Naive B cell (primary cell): ENCODE data around the gene CWC27. TPM values are rescaled to one million over a fixed set of nuclear protein-coding genes. Genes with fewer than 3 reads are reported as not detected.

Experiments used
- ATAC-seq, 2 donors: fragments of 150-1000 bp; cut with Tn5 transposase; 2 replicates each; pipeline ENCODE4 v1.10.0; 2021; ENCODE audit warnings: low read depth in 2 of 2, mild to moderate bottlenecking in 2 of 2, moderate library complexity in 2 of 2
- DNase-seq: peaks from one replicate; pipeline ENCODE4 v3.0.0; 2022
- H3K27ac Mint-ChIP-seq, 6 donors: one replicate each; pipeline ENCODE4 v1.8.0; 2020 to 2022; ENCODE audit warnings: mild to moderate bottlenecking in 6 of 6, mixed read lengths in 6 of 6, moderate library complexity in 5 of 6, inconsistent platforms in 2 of 6
- H3K27me3 Mint-ChIP-seq, 3 donors: one replicate each; pipeline ENCODE4 v1.8.0; 2021 to 2022; ENCODE audit warnings: mixed read lengths in 3 of 3, mild to moderate bottlenecking in 1 of 3
- H3K36me3 Mint-ChIP-seq, 2 donors: one replicate each; pipeline ENCODE4 v1.8.0; 2020 to 2022; ENCODE audit warnings: mixed read lengths in 2 of 2, inconsistent platforms in 1 of 2, mild to moderate bottlenecking in 1 of 2
- H3K4me1 Mint-ChIP-seq, 3 donors: one replicate each; pipeline ENCODE4 v1.8.0; 2020 to 2022; ENCODE audit warnings: mixed read lengths in 3 of 3, inconsistent platforms in 1 of 3, mild to moderate bottlenecking in 1 of 3, moderate library complexity in 1 of 3
- H3K4me3 Mint-ChIP-seq, 8 donors: one replicate each; pipeline ENCODE4 v1.8.0; 2020 to 2022; ENCODE audit warnings: mild to moderate bottlenecking in 8 of 8, mixed read lengths in 8 of 8, moderate library complexity in 8 of 8, inconsistent platforms in 2 of 8
- H3K9me3 Mint-ChIP-seq, 7 donors: one replicate each; pipeline ENCODE4 v1.8.0; 2020 to 2022; ENCODE audit warnings: mixed read lengths in 7 of 7, mild to moderate bottlenecking in 5 of 7, inconsistent platforms in 2 of 7, moderate library complexity in 1 of 7
- polyA plus RNA-seq, 6 donors: library from polyadenylated mRNA; unstranded; fragments of 300-500 nt; fragmentation: Illumina TruSeq; gene quantifications; one replicate each; pipeline ENCODE4 v1.2.3, GENCODE V29; 2021; ENCODE audit warnings: low read depth in 6 of 6

CWC27 gene
- polyA plus RNA-seq, 6 donors from 2014 or later = 26.5 to 43.5 (median 35.1) TPM

DNA sequence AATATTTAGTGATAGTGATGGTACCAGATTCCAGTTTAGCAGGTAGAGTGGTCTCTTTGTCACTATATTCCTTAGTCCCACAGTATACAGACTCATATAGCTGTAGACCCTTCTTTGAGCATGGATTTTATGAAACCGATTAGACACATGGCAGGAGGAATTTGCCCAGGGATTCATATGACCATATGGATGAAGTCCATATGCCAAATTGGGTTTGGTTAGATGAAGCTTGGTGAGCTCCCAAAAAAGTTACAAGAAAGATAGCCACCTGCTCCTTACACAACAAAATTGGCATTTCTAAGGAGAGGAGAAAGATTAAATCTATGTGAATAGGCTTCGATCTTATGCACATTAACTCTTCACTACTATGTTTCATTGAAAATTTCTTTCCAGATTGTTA lies 211.4 kb downstream of the CWC27 start:
- DNase-seq (no peak), ATAC-seq (no peak)
- H3K27me3 Mint-ChIP-seq = no peaks in the 10 kb centered on the region
- peak overlapping the region in 2 of 6 donors; percentile 34 to 81 for H3K27ac Mint-ChIP-seq
- H3K4me1 Mint-ChIP-seq = peaks cover 5 to 27% (median 8%) of the 10 kb centered on the region in 3 donors
- peaks cover 3 to 8% of the 10 kb centered on the region in 2 donors for H3K36me3 Mint-ChIP-seq
- no peaks in the 10 kb centered on the region for H3K9me3 Mint-ChIP-seq
- H3K4me3 Mint-ChIP-seq = no peak overlapping the region

DNA sequence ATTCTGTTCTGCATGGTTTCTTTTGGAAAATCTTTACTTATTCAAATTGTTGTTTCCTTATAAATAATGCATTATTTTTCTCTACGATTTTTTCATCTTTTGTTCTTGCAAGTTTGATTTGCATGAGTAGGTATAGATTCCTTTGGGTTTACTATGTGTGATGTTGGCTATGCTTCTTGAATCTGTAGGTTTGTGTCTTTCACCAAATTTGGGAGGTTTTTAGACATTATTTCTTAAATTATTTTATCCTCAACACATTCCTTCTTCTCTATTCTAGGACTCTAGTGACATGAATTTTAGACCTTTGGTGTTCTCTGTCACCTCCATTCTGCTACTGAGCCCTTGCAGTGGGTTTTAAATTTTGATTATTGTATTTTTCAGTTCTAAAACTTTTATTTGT lies 219.0 kb downstream of the CWC27 start:
- DNase-seq (no peak), ATAC-seq (no peak)
- no peak overlapping the region for H3K4me3 Mint-ChIP-seq
- H3K36me3 Mint-ChIP-seq = peaks cover 21 to 23% of the 10 kb centered on the region in 2 donors
- peaks cover 0 to 13% (median 4%) of the 10 kb centered on the region in 7 donors for H3K9me3 Mint-ChIP-seq
- H3K27me3 Mint-ChIP-seq = no peaks in the 10 kb centered on the region
- no peak overlapping the region for H3K27ac Mint-ChIP-seq
- H3K4me1 Mint-ChIP-seq = peaks cover 0 to 4% (median 0%) of the 10 kb centered on the region in 3 donors

DNA sequence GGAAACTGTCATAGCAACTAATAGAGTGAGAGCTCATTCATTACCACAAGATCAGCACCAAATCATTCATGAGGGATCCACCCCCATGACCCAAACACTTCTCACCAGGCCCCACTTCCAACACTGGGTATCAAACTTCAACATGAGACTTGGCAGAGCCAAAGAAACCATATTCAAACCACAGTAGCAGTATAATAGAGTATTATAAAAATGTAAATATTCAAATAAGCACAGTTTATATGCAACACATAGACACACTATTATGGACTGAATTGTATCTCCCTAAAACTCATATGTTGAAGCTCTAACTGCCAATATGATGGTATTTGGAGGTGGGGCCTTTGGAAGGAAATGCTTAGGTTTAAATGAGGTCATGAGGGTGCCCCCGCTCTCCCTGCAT lies 240.5 kb downstream of the CWC27 start:
- no peak for ATAC-seq
- H3K27me3 Mint-ChIP-seq = no peaks in the 10 kb centered on the region
- H3K9me3 Mint-ChIP-seq = peaks cover 0 to 3% (median under 1%) of the 10 kb centered on the region in 7 donors
- no peaks in the 10 kb centered on the region for H3K4me1 Mint-ChIP-seq
- no peak for DNase-seq
- peaks cover 11 to 15% of the 10 kb centered on the region in 2 donors for H3K36me3 Mint-ChIP-seq
- no peak overlapping the region for H3K4me3 Mint-ChIP-seq
- H3K27ac Mint-ChIP-seq = no peak overlapping the region

DNA sequence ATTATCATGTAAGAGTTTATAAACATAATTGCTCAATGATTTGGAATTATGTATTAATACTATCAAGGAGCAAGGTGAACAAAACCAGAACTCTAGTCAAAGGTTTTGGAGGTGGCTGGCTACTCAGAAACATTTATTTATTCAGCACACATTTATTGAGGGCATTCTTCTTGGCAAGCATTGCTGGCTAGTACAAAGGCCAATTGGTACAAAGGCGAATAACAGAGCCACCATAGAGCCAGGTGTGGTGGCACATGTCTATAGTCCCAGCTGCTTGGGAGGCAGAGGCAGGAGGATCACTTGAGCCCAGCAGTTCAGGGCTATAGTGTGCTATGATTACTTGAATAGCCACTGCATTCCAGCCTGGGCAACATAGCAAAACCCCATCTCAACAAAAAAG lies 242.1 kb downstream of the CWC27 start:
- DNase-seq (no peak), ATAC-seq (no peak)
- H3K27me3 Mint-ChIP-seq = no peaks in the 10 kb centered on the region
- peaks cover 8 to 11% of the 10 kb centered on the region in 2 donors for H3K36me3 Mint-ChIP-seq
- no peak overlapping the region for H3K27ac Mint-ChIP-seq
- H3K4me3 Mint-ChIP-seq = no peak overlapping the region
- H3K4me1 Mint-ChIP-seq = no peaks in the 10 kb centered on the region
- H3K9me3 Mint-ChIP-seq = no peaks in the 10 kb centered on the region

DNA sequence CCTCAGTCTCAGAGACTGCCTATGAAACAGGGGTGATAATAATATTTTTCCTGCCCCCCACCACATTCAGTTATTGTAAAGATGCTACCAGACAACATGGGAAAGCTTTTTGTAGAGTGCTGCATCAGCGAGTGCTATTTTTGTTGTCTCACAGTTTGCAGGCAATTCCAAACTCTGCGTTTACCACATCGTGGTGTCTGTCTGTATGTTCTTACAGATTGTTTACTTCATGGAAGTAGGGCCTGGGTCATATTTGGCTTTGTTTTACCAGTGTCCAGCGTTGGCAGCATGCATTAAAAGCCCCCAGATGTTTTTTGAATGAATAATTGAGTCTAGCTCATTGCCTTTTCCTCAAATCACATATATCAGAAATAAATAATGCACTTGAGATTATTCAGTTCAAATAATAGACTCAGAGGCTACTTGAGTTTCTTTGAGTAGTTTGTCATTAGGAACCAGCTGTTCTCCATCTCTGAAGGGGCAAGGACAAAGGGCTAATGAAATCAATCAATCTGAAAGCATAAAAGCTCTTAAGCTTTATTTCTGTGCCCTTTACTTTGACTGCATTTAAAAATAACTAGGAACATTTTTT lies 243.7 kb downstream of the CWC27 start:
- ATAC-seq = no peak
- no peak overlapping the region for H3K4me3 Mint-ChIP-seq
- no peak overlapping the region for H3K27ac Mint-ChIP-seq
- no peaks in the 10 kb centered on the region for H3K27me3 Mint-ChIP-seq
- H3K4me1 Mint-ChIP-seq = no peaks in the 10 kb centered on the region
- H3K9me3 Mint-ChIP-seq = no peaks in the 10 kb centered on the region
- no peak for DNase-seq
- H3K36me3 Mint-ChIP-seq = peaks cover 0 to 11% of the 10 kb centered on the region in 2 donors

DNA sequence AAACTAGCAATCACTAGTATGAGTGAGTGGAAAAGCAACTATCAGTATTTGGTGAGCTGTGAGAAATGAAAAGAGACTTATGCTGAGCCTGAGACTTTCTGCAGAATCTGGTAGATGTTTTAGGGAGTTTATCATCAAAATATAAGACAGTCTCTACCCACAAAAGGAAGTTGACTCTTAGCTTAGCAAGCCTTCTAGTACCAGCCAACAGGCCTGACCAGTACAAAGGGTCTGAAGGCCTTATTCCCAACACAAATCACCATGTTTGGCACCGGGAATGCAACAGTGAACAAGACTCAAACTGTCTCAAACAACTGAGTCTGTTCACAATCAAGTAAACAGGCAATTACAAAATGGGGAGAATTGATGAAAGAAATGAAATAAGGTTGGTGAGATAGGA lies 244.4 kb downstream of the CWC27 start:
- Mint-ChIP-seq H3K27ac (no peak overlapping the region), H3K9me3 (no peaks in the 10 kb centered on the region), H3K4me3 (no peak overlapping the region), H3K4me1 (no peaks in the 10 kb centered on the region), H3K36me3 (peaks cover 0 to 9% of the 10 kb centered on the region in 2 donors), H3K27me3 (no peaks in the 10 kb centered on the region)
- ATAC-seq (no peak), DNase-seq (no peak)

DNA sequence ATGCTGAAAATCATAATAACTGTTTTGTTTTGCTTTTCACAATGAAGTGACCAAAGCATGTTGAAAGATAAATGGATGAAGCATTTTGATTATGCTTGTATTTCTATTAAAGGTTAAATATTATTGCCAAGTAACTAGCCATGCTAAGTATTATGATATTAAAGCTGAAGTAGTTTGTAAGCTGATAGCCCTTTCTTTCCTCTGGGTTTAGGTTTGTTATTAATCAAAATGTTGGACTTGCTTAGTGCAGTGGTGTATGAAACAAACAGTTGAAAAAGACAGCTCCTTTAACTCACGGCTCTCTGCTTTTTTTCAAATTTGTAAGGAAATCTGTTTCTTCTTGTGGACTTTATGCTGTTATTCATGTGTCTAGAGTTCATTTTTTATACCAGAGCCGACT lies 246.0 kb downstream of the CWC27 start:
- Mint-ChIP-seq H3K4me1 (no peaks in the 10 kb centered on the region), H3K27me3 (no peaks in the 10 kb centered on the region), H3K4me3 (no peak overlapping the region), H3K9me3 (no peaks in the 10 kb centered on the region), H3K27ac (no peak overlapping the region), H3K36me3 (no peaks in the 10 kb centered on the region)
- ATAC-seq (no peak), DNase-seq (no peak)

DNA sequence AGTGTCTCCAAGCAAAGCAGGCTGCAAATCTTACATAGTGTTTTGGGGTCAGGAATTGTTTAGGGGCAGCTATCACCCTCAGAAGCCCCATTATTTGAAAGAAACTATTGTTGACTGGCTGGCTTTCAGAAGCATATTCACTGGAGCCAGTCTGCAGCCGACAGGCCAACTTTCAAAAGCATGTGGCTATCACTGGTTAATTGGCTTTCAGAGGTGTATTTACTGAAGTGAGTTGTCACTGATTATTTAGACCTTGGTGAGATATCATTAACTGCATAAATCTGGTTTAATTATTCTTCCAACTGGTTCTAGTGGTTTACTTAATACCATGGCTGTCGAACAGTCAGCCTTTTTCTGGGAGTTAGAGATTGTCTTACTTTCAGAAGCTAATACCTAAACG lies 247.0 kb downstream of the CWC27 start:
- Mint-ChIP-seq H3K4me1 (no peaks in the 10 kb centered on the region), H3K4me3 (no peak overlapping the region), H3K27ac (no peak overlapping the region), H3K9me3 (no peaks in the 10 kb centered on the region), H3K36me3 (no peaks in the 10 kb centered on the region), H3K27me3 (no peaks in the 10 kb centered on the region)
- no peak for ATAC-seq
- no peak for DNase-seq

DNA sequence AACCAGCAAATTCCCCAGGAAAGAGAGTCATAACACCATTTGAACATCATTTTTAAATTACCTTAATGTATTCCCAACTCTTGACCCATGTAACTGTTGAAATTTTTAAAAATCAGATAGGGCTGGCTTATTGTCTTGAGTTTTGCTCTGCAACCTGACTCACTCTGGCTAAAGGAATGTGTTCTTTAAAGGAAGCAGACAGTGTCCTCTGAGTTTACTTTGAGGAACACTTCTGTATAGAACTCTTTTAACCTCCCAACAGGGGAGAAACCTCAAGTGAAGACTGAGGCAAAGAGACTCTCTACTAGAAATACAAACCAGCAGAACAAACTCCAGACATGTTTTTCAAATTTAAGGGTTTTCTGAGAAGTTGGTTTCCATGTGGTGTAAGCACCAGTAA lies 248.9 kb downstream of the CWC27 start:
- DNase-seq (no peak), ATAC-seq (no peak)
- Mint-ChIP-seq H3K4me1 (peaks cover 10 to 17% (median 16%) of the 10 kb centered on the region in 3 donors), H3K27ac (no peak overlapping the region), H3K4me3 (no peak overlapping the region), H3K9me3 (no peaks in the 10 kb centered on the region), H3K36me3 (no peaks in the 10 kb centered on the region), H3K27me3 (no peaks in the 10 kb centered on the region)

DNA sequence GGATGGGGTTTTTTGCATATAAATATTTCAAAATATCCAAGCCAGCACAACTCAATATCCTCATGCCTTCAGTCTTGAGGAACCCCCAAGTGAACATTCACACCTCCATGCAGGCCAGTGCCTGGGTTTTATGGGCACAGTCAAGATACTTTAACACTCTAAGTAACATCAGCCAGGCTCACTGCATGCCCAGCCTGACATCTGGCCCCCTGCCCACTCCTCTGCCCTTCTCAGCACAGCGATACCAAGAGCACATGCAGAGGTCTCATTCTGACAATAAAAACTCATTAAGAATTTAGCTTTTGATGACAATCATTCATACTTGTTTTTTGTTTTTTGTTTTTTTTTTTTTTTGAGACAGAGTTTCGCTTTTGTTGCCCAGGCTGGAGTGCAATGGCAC lies 250.0 kb downstream of the CWC27 start:
- ATAC-seq (no peak), DNase-seq (no peak)
- H3K9me3 Mint-ChIP-seq = no peaks in the 10 kb centered on the region
- H3K4me3 Mint-ChIP-seq = no peak overlapping the region
- H3K36me3 Mint-ChIP-seq = no peaks in the 10 kb centered on the region
- H3K27ac Mint-ChIP-seq = peak overlapping the region in 1 of 6 donors; percentile 68
- no peaks in the 10 kb centered on the region for H3K27me3 Mint-ChIP-seq
- peaks cover 11 to 17% (median 16%) of the 10 kb centered on the region in 3 donors for H3K4me1 Mint-ChIP-seq

DNA sequence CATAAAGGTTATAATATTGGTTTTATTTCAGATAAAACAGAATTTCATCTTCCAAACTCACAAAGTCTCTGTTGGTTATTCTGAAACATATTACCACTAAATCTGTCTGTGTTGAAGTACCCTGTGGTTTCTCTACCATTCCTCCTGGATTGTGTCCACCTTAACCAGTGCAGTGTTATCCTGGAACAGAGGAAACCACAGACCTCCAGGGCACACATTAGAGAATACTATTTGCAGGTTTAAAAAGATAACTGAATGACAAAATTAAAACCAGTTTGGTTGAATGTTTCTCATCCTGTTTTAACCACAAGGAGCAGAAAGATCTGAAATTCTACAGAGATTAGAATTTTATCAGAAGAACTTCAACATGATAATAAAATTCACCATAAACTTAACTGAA lies 251.8 kb downstream of the CWC27 start:
- no peak overlapping the region for H3K4me3 Mint-ChIP-seq
- H3K4me1 Mint-ChIP-seq = peaks cover 11 to 17% (median 16%) of the 10 kb centered on the region in 3 donors
- H3K27me3 Mint-ChIP-seq = no peaks in the 10 kb centered on the region
- DNase-seq (no peak), ATAC-seq (no peak)
- H3K9me3 Mint-ChIP-seq = no peaks in the 10 kb centered on the region
- H3K36me3 Mint-ChIP-seq = no peaks in the 10 kb centered on the region
- H3K27ac Mint-ChIP-seq = no peak overlapping the region

DNA sequence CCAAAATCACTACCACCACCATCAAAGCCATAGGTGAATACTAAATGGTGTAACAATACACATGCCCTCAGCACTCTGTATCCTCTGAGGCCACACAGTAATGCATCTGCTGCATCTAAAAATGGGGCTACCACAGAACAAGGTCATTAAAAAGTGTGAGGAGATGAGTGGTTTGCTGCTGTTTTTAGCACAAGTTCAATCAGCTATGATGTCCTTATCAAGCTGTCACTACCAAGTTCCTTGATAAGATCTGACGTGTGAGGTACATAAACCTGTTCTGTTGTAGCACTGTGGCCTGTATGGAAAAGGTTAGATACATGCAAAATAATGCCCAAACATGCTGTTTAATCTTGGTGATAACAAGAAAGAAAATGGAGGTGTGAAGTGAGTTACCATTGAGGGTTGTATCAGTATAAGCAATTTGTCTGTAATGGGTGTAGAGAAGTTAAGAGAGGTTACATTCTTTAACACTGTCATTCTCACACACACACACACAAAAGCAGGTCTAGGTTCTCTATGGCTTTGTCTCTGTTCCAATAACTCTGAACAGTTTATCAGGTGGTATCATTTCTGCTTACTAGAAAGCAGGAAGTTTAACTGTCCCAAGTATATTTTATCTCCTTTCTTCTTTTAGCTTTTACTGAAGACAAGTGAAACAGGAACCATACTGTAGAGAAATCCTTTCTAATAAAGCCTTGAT lies 252.9 kb downstream of the CWC27 start:
- Mint-ChIP-seq H3K4me3 (peak overlapping the region in 1 of 8 donors; percentile 8), H3K27ac (peak overlapping the region in 4 of 6 donors; percentile 21 to 93 (median 58)), H3K9me3 (no peaks in the 10 kb centered on the region), H3K36me3 (no peaks in the 10 kb centered on the region), H3K4me1 (peaks cover 12 to 21% (median 21%) of the 10 kb centered on the region in 3 donors), H3K27me3 (no peaks in the 10 kb centered on the region)
- DNase-seq (no peak), ATAC-seq (peak; percentile 73 to 82)

DNA sequence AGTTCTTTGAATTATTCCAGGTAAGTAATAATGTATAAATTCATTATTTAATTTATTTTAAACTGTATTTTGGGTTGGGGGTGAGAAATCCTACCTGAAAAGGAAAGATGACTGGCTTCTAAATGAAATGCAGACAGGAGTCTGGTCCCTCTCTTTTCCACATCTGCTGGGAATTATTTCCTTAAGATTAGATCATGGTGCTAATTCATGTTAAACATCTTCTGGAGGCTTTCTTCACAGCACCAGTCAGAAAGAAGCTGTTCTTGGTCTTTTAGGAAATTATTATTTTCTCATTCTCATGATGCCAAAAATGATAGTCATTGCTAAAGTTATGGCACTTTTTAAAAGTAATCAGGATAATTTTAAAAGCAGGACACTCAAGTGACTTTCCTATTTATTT lies 254.2 kb downstream of the CWC27 start:
- H3K4me1 Mint-ChIP-seq = peaks cover 17 to 27% (median 27%) of the 10 kb centered on the region in 3 donors
- H3K4me3 Mint-ChIP-seq = no peak overlapping the region
- no peak for ATAC-seq
- no peaks in the 10 kb centered on the region for H3K27me3 Mint-ChIP-seq
- no peaks in the 10 kb centered on the region for H3K36me3 Mint-ChIP-seq
- H3K9me3 Mint-ChIP-seq = no peaks in the 10 kb centered on the region
- H3K27ac Mint-ChIP-seq = no peak overlapping the region
- DNase-seq = no peak

DNA sequence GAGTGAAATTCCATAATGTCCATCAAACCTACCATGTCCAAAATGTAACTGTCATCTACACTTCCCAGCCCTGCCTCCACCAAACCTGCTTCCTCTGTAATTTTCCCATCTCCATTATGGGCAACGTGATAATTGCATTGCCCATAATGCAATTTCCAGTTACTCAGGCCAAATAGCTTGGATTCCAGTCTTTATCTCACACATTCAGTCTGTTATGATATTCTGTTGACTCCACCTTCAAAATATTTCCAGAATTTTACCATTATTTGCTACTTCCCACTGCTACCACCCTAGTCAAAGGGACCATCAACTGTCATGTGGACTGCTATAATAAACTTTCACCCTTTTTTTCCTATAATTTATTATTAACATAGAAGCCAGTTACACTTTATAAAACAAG lies 256.0 kb downstream of the CWC27 start:
- Mint-ChIP-seq H3K27ac (peak overlapping the region in 1 of 6 donors; percentile 40), H3K4me1 (peaks cover 17 to 27% (median 27%) of the 10 kb centered on the region in 3 donors), H3K27me3 (no peaks in the 10 kb centered on the region), H3K36me3 (no peaks in the 10 kb centered on the region), H3K9me3 (no peaks in the 10 kb centered on the region), H3K4me3 (no peak overlapping the region)
- ATAC-seq (no peak), DNase-seq (no peak)
